Measurements from ENCODE around the gene RFC4. TPM values are rescaled to one million over a fixed set of nuclear protein-coding genes. Genes with fewer than 3 reads are reported as not detected.

The RFC4 gene
- polyA plus RNA-seq, 3 donors: 3.9 to 6.2 (median 4.6) TPM

DNA sequence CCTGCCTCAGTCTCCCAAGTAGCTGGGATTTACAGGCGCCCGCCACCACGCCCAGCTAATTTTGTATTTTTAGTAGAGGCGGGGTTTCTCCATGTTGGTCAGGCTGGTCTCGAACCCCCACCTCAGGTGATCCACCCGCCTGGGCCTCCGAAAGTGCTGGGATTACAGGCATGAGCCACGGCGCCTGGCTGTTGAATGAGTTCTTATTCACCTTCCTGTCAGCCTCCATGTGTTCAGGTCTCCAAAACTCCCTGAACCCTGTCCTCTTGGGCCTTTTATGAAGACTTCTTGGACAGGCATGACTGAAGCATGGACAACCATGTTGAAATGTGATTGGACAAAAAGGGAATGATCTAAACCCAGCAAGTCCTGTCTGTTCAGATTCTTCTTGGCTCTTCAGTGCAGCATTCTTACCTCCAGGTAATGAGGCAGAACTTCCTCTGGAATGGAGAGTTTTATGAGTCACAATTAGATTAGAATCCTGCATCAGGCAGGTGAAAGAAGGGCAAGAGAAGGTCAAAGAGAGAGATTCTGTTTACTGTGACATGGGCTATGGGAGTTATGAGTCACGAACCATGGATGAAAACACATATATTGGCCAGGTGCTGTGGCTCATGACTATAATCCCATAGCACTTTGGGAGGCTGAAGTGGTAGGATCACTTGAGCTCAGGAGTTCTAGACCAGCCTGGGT lies 46.0 kb downstream of the RFC4 start:
- Histone ChIP-seq H3K27me3 (ENCODE audit: control insufficient read depth in 2 of 2, insufficient read depth in 2 of 2, low read length in 2 of 2) (no peaks in the 10 kb centered on the region), H3K79me2 (ENCODE audit: insufficient read depth, low read length) (no peaks in the 10 kb centered on the region), H3K9me3 (replicated peaks in 1 of 2; ENCODE audit: control insufficient read depth in 1 of 2, insufficient read depth in 1 of 2, low read length in 2 of 2) (no peaks in the 10 kb centered on the region), H3K36me3 (replicated peaks in 1 of 2; ENCODE audit: control insufficient read depth in 1 of 2, insufficient read depth in 2 of 2, low read length in 2 of 2) (no peaks in the 10 kb centered on the region), H3K4me1 (ENCODE audit: control insufficient read depth in 1 of 2, insufficient read depth in 2 of 2, low read length in 2 of 2) (no peaks in the 10 kb centered on the region), H2AFZ (ENCODE audit: insufficient read depth, low read depth, low read length, poor library complexity, severe bottlenecking) (no peak overlapping the region), H3K9ac (ENCODE audit: insufficient read depth, low read length, poor library complexity, severe bottlenecking) (no peak overlapping the region), H3K4me3 (replicated peaks in 1 of 3; ENCODE audit: low read depth in 2 of 3, low read length in 3 of 3) (no peak overlapping the region), H3K27ac (ENCODE audit: low read depth in 1 of 2, low read length in 2 of 2) (no peak overlapping the region), H4K20me1 (ENCODE audit: insufficient read depth, low read length) (no peaks in the 10 kb centered on the region), H3K4me2 (replicated peaks; ENCODE audit: extremely low read depth, low read length, poor library complexity, severe bottlenecking) (no peak overlapping the region)
- Mint-ChIP-seq H3K4me3 (no peak overlapping the region), H3K27me3 (ENCODE audit: low read depth in 3 of 3) (peaks cover 0 to 3% (median 0%) of the 10 kb centered on the region in 3 donors), H3K27ac (no peak overlapping the region), H3K4me1 (peaks cover 4% of the 10 kb centered on the region), H3K9me3 (no peaks in the 10 kb centered on the region), H3K36me3 (no peaks in the 10 kb centered on the region)
- WGBS (ENCODE audit: insufficient coverage): 100% methylated on average over 7 of the region's 10 CpGs
- intact Hi-C loops (cut with micrococcal nuclease): no loop called here
- no peak for DNase-seq
- TF ChIP-seq, protein P1, sequence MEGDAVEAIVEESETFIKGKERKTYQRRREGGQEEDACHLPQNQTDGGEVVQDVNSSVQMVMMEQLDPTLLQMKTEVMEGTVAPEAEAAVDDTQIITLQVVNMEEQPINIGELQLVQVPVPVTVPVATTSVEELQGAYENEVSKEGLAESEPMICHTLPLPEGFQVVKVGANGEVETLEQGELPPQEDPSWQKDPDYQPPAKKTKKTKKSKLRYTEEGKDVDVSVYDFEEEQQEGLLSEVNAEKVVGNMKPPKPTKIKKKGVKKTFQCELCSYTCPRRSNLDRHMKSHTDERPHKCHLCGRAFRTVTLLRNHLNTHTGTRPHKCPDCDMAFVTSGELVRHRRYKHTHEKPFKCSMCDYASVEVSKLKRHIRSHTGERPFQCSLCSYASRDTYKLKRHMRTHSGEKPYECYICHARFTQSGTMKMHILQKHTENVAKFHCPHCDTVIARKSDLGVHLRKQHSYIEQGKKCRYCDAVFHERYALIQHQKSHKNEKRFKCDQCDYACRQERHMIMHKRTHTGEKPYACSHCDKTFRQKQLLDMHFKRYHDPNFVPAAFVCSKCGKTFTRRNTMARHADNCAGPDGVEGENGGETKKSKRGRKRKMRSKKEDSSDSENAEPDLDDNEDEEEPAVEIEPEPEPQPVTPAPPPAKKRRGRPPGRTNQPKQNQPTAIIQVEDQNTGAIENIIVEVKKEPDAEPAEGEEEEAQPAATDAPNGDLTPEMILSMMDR (IDR thresholded peaks at IDR 0.05): no peak

DNA sequence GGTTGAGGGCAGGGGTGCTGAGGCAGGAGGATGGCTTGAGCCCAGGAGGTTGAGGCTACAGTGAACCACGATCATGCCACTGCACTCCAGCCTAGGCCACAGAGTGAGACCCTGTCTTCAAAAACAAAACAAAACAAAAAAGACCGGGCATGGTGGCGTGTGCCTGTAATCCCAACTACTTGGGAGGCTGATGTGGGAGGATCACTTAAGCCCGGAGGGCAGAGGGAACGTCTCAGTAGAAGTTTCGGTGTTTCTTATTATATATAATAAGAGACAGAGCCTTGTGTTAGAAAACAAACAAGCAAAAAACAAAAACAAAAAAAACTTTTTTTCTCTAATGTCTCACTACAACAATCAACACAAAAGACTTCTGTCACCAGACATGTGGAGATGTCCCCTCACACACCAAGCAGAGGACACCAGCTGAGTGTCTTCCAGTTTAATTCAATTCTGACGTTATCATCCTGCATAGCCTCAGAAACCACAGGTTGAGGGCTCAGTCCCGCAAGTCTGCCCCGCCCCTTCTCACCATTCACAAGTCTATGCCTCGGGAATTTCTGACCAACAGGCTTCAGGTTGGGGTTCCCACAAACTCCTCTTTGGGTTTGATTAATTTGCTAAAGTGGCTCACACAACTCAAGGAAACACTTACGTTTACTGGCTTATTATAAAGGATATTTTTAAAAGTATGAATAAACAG lies 46.9 kb downstream of the RFC4 start:
- Histone ChIP-seq H3K4me2 (replicated peaks; ENCODE audit: extremely low read depth, low read length, poor library complexity, severe bottlenecking) (no peak overlapping the region), H4K20me1 (ENCODE audit: insufficient read depth, low read length) (no peaks in the 10 kb centered on the region), H3K79me2 (ENCODE audit: insufficient read depth, low read length) (no peaks in the 10 kb centered on the region), H3K9me3 (replicated peaks in 1 of 2; ENCODE audit: control insufficient read depth in 1 of 2, insufficient read depth in 1 of 2, low read length in 2 of 2) (no peaks in the 10 kb centered on the region), H2AFZ (ENCODE audit: insufficient read depth, low read depth, low read length, poor library complexity, severe bottlenecking) (no peak overlapping the region), H3K27ac (ENCODE audit: low read depth in 1 of 2, low read length in 2 of 2) (no peak overlapping the region), H3K9ac (ENCODE audit: insufficient read depth, low read length, poor library complexity, severe bottlenecking) (no peak overlapping the region), H3K27me3 (ENCODE audit: control insufficient read depth in 2 of 2, insufficient read depth in 2 of 2, low read length in 2 of 2) (no peaks in the 10 kb centered on the region), H3K4me3 (replicated peaks in 1 of 3; ENCODE audit: low read depth in 2 of 3, low read length in 3 of 3) (no peak overlapping the region), H3K4me1 (ENCODE audit: control insufficient read depth in 1 of 2, insufficient read depth in 2 of 2, low read length in 2 of 2) (no peaks in the 10 kb centered on the region), H3K36me3 (replicated peaks in 1 of 2; ENCODE audit: control insufficient read depth in 1 of 2, insufficient read depth in 2 of 2, low read length in 2 of 2) (no peaks in the 10 kb centered on the region)
- H3K36me3 Mint-ChIP-seq: no peaks in the 10 kb centered on the region
- WGBS (ENCODE audit: insufficient coverage): 40% methylated on average over 1 of the region's 11 CpGs
- peaks cover 0 to 5% (median 0%) of the 10 kb centered on the region in 3 donors for H3K27me3 Mint-ChIP-seq (ENCODE audit: low read depth in 3 of 3)
- no peaks in the 10 kb centered on the region for H3K9me3 Mint-ChIP-seq
- TF ChIP-seq, protein P1 (IDR thresholded peaks at IDR 0.05): no peak
- intact Hi-C loops (cut with micrococcal nuclease): no loop called here
- no peak for DNase-seq
- H3K4me3 Mint-ChIP-seq: no peak overlapping the region
- no peak overlapping the region for H3K27ac Mint-ChIP-seq
- H3K4me1 Mint-ChIP-seq: peaks cover 4% of the 10 kb centered on the region

Data from CD14-positive monocyte (primary cell).